C4-2B (cell line): ENCODE results near the gene PLD4.

ENCODE experiments used
- ZFX ChIP-seq: fragments of 450-650 bp; IDR thresholded peaks from 2 replicates; pipeline ENCODE4 v1.6.1; 2017
- TF ChIP-seq, protein P1 (sequence below): fragments of 450-650 bp; conservative IDR thresholded peaks from 2 replicates; pipeline ENCODE4 v1.5.1; 2017; ENCODE audit warnings: mild to moderate bottlenecking

DNA sequence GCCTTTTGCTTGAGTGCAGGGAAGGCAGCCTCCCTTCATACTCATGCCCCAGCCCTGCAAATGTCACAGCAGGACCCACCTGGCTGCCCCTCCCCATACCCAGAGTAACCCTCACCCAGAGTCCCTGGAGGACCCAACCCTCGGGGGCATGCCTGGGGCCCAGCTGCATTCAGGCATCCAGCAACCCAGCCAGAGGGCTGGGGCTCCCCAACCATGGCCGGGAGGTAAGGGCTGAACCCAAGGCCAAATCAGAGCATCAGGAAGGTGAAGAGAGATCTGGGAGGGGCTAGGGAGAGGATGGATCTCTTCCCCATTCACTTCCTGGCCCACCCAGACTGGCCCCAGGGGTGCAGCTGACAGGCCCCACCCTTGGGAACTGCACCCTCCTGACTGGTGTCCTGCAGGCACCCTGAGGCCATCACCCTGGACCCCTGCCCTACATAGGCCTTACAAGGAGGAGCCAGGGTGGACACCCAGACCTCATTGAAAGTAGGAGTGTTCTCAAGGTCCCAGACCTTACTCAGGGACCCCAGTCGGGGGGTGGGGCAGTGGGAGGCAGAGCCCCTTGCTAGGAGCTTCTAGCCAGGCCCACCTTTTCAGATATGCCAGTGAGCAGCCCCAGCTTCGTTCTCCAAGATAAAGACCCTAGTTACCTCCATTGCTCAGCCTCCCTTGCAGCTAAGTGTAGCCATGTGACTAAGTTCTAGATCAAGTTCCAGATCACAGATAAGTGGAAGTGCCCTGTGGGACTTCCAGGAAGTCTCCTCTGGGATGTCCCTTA, 849 bp upstream of the PLD4 start:
- TF ChIP-seq, protein P1, sequence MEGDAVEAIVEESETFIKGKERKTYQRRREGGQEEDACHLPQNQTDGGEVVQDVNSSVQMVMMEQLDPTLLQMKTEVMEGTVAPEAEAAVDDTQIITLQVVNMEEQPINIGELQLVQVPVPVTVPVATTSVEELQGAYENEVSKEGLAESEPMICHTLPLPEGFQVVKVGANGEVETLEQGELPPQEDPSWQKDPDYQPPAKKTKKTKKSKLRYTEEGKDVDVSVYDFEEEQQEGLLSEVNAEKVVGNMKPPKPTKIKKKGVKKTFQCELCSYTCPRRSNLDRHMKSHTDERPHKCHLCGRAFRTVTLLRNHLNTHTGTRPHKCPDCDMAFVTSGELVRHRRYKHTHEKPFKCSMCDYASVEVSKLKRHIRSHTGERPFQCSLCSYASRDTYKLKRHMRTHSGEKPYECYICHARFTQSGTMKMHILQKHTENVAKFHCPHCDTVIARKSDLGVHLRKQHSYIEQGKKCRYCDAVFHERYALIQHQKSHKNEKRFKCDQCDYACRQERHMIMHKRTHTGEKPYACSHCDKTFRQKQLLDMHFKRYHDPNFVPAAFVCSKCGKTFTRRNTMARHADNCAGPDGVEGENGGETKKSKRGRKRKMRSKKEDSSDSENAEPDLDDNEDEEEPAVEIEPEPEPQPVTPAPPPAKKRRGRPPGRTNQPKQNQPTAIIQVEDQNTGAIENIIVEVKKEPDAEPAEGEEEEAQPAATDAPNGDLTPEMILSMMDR, result no peak
- no peak for TF ChIP-seq ZFX
